ENCODE measurements around the gene KDM6A.

KDM6A gene

DNA sequence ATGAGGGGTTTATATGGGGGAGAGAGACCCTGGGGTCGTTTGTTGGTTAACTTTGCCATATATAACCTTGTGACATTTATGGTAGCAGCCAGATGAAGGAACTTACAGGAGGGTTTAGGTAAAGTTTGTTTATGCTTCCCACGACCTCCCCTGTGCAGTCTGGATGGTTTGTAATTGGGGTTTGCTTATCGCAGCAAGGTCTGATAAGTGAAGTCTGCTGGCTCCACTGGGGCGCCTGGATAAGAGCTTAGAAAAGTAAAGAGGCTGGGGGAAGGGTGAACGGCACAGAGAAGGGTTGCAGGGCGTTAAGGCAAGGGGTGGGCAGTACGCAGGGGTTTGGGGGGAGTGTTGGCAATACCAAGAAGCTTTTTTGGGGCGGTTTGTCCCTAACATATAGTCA lies 98.7 kb downstream of the KDM6A start:
- no peak overlapping the region for H3K27ac ChIP-seq
- TF ChIP-seq ZFX (IDR thresholded peaks at IDR 0.05; ENCODE audit: borderline replicate concordance): no peak
- TF ChIP-seq, protein P1, sequence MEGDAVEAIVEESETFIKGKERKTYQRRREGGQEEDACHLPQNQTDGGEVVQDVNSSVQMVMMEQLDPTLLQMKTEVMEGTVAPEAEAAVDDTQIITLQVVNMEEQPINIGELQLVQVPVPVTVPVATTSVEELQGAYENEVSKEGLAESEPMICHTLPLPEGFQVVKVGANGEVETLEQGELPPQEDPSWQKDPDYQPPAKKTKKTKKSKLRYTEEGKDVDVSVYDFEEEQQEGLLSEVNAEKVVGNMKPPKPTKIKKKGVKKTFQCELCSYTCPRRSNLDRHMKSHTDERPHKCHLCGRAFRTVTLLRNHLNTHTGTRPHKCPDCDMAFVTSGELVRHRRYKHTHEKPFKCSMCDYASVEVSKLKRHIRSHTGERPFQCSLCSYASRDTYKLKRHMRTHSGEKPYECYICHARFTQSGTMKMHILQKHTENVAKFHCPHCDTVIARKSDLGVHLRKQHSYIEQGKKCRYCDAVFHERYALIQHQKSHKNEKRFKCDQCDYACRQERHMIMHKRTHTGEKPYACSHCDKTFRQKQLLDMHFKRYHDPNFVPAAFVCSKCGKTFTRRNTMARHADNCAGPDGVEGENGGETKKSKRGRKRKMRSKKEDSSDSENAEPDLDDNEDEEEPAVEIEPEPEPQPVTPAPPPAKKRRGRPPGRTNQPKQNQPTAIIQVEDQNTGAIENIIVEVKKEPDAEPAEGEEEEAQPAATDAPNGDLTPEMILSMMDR (IDR thresholded peaks at IDR 0.05): no peak

DNA sequence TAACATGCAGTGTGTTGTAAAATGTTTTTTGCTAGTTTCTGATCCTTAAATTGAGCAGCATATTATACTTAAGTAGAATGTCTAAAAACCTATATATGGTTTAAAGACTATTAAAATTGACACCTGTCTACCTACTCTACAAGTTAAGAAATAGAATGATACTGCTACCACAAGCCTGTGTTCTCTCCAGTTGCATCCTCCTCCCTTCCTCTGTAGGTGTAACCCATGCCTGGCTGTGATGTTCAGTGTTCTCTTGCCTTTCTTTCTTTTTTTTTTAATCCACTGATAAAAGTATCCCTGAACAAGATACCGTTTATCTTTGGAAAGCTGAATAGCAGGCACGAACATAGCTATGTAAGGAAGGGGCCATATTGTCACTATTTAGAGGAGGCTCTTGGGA lies 99.1 kb downstream of the KDM6A start:
- no peak overlapping the region for H3K27ac ChIP-seq
- TF ChIP-seq ZFX (IDR thresholded peaks at IDR 0.05; ENCODE audit: borderline replicate concordance): no peak
- TF ChIP-seq, protein P1 (IDR thresholded peaks at IDR 0.05): no peak

DNA sequence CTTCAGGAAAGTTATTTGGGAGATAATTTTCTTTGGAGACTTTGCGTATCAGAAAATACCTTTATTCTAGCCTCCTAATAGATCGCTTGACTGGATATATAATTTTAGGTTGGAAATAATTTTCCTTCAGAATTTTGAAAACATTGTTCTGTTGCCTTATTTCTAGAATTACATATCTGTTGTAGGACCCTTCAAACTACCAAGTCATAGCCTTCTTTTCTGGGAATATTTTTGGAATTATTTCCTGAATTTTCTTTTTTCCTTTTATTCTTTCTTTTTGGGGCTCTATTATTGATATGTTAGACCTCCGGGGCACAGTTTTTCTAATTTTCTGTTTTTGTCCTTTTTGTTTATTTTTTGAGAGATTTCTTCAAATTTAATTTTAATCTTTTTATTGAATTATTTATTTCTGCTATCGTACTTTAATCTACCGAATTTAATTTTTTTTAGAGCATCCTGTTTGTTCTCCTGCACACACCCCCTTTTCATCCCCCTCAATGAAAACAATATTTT lies 100.5 kb downstream of the KDM6A start:
- no peak overlapping the region for H3K27ac ChIP-seq
- TF ChIP-seq, protein P1 (IDR thresholded peaks at IDR 0.05): no peak
- TF ChIP-seq ZFX (IDR thresholded peaks at IDR 0.05; ENCODE audit: borderline replicate concordance): no peak

DNA sequence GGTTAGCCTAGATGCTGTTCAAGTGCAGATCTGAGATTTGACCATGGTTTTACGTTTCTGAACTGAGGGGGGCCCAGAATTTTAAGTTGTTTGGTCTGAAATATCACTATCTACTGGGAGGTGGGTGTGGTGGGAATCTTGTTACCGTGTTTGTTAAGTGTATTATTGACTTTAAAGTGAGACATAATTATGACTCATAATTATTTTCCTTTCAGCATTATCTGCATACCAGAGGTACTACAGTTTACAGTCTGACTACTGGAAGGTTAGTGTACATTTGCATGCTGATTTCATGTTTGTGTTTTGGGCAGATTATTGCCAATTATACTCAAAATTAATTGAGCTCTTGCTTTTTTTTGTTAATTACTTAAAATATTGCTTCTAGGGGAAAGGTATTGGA lies 101.5 kb downstream of the KDM6A start:
- H3K27ac ChIP-seq: no peak overlapping the region
- TF ChIP-seq, protein P1 (IDR thresholded peaks at IDR 0.05): no peak
- TF ChIP-seq ZFX (IDR thresholded peaks at IDR 0.05; ENCODE audit: borderline replicate concordance): no peak

DNA sequence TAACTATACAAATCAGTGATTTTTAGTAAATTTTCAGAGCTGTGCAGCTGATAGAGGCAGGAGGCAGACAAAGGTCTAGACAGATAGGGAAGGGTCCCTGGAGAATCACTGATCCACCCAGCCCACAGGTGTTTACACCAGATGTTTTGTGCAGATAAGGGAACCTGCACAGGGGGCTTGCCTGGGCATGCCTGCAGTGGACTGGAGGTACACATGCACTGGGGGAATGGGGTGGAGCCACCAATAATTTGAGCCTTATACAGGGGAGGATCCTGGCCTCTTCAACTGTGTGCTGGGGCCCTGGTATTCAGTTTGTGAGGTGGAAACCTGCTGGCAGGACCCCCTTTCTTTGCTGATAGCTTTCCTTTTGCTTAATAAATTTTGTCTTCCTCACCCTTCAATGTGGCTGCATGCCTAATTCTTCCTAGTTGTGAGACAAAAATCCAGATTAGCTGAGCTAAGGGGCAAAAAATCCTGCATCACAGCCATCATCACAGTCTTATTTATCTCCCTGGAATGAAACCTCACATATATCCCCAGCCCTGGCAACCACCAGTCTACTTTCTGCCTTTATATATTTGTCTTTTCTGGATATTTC lies 102.8 kb downstream of the KDM6A start:
- no peak overlapping the region for H3K27ac ChIP-seq
- TF ChIP-seq, protein P1 (IDR thresholded peaks at IDR 0.05): no peak
- no peak for TF ChIP-seq ZFX (IDR thresholded peaks at IDR 0.05; ENCODE audit: borderline replicate concordance)

DNA sequence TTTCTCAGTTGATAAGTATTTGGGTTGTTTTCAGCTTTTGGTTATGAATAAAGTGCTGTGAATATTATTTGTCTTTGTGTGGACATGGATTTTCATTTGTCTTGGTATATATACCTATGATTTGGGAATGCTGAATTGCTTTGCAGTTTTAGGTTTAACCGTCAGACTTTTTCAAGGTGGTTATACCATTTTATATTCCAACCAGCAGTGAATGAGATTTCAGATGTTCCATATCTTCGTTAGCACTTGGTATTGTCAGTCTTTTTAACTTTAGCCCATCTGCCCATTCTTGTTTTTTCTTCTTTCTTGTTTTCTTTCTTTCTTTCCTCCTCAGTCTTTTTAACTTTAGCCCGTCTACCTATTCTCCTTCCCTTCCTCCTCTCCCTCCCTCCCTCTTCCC lies 106.0 kb downstream of the KDM6A start:
- H3K27ac ChIP-seq: no peak overlapping the region
- TF ChIP-seq ZFX (IDR thresholded peaks at IDR 0.05; ENCODE audit: borderline replicate concordance): no peak
- TF ChIP-seq, protein P1 (IDR thresholded peaks at IDR 0.05): no peak

DNA sequence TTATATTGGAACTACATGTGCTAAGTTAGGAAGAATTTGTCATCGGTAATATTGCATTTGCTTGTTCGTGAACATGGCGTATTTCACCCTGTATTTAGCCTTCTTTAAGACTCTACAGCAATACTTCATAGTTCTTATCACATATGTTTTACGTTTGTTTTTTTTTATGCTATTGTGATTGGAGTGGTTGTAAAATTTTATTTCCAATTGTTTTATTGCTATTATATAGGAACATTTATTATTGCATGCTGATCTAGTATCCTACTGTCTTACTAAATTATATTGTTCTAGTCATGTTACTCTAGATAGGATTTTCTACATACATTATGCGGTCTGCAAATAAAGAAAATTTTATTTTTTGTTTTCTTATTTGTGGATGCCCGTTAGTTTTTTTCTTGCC lies 107.4 kb downstream of the KDM6A start:
- no peak overlapping the region for H3K27ac ChIP-seq
- TF ChIP-seq ZFX (IDR thresholded peaks at IDR 0.05; ENCODE audit: borderline replicate concordance): no peak
- TF ChIP-seq, protein P1 (IDR thresholded peaks at IDR 0.05): no peak

Data from 22Rv1 (cell line).